Measurements from ENCODE around the gene DUSP19. TPM values are rescaled to one million over a fixed set of nuclear protein-coding genes. Genes with fewer than 3 reads are reported as not detected.

The DUSP19 gene
- total RNA-seq, 1 experiment from 2014 or later, result 3.3 TPM

- DNase-seq (ENCODE audit: low spot score), result no peak
Observed at GRCh38 chr2:183124957-183125255, 46.4 kb downstream of the DUSP19 start.

- no peak for DNase-seq (ENCODE audit: low spot score)
Observed at GRCh38 chr2:183125659-183126341, 47.3 kb downstream of the DUSP19 start.

GRCh38 chr2:183126635-183127034, 48.1 kb downstream of the DUSP19 start:
- no peak for DNase-seq (ENCODE audit: low spot score)

- no peak for DNase-seq (ENCODE audit: low spot score)
Observed at GRCh38 chr2:183134016-183134415, 55.5 kb downstream of the DUSP19 start.

GRCh38 chr2:183148955-183149354, 70.4 kb downstream of the DUSP19 start:
- no peak for DNase-seq (ENCODE audit: low spot score)

GRCh38 chr2:183149489-183149888, 70.9 kb downstream of the DUSP19 start:
- DNase-seq (ENCODE audit: low spot score), result no peak

Other genes starting within 250 kb of the DUSP19 start
- gene FRZB, start 212.1 kb upstream of the DUSP19 start, total RNA-seq (2014; rRNA removed; shearing (Covaris generic)), result 0.08 and 0.10 TPM in 2 replicates
- gene NCKAP1, start 40.3 kb upstream of the DUSP19 start, total RNA-seq (2014; rRNA removed; shearing (Covaris generic)), result 103 and 110 TPM in 2 replicates
- gene NUP35, start 45.7 kb downstream of the DUSP19 start, total RNA-seq (2014; rRNA removed; shearing (Covaris generic)), result 41.0 and 41.1 TPM in 2 replicates